Measurements from ENCODE around the gene RXRB. TPM values are rescaled to one million over a fixed set of nuclear protein-coding genes. Genes with fewer than 3 reads are reported as not detected.

The RXRB gene
- total and polyA plus RNA-seq, 2 donors (not counting 3 experiments of a cell fraction or from before 2014, with no cell fraction given), result 43.4 to 44.4 TPM

DNA sequence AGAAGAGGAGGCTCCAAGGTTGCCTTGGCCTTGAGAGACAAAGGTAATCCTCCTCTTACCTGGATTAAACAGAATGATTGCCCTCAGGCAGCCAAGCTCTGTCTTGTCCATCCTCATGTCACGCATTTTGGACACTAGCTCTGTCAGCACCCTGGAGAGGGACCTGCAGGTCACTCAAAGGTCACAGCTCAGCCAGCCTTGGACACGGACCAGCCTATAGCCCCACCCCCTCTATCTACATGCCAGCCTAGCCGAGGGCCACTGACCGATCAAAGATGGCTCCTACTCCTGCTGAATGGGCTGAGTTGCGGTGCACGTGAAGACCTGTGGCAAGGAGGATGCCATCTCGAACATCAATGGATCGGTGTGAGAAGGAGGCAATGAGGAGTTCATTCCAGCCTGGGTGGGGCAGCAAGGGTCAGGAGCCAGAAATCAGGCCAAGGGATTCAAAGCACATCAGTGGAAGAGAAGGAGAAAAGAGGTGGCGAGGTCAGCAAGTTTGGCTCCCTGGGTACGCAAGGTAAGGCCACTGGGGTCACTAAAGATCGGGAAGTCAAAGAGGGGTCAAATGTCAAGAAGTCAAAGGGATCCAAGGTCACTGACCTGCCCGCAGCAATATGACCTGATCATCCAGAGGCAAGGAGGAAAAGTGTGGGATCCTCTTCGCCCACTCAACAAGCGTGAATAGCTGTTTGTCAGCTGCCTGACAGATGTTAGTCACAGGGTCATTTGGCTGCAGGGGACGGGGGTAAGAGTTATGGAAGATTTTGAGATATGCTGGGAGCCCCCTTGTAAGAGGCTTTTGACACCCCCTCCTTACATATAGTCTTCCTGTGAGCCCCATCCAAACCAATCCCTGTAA, 4.9 kb downstream of the RXRB start:
- Histone ChIP-seq H3K9me3 (replicated peaks; ENCODE audit: control insufficient read depth, insufficient read depth, low read length) (no peaks in the 10 kb centered on the region), H3K9ac (replicated peaks; ENCODE audit: extremely low read depth, insufficient read depth, low read length) (no peak overlapping the region), H4K20me1 (replicated peaks; ENCODE audit: control insufficient read depth, extremely low read depth, insufficient read depth, low read length) (no peaks in the 10 kb centered on the region), H3K27me3 (ENCODE audit: control insufficient read depth in 2 of 2, insufficient read depth in 2 of 2, low read length in 2 of 2) (peaks cover 17 to 21% of the 10 kb centered on the region in 2 experiments), H3K36me3 (ENCODE audit: control insufficient read depth in 2 of 2, extremely low read depth in 1 of 2, insufficient read depth in 2 of 2, low read length in 2 of 2) (peaks cover 0 to 30% of the 10 kb centered on the region in 2 experiments), H3K4me1 (ENCODE audit: control insufficient read depth, extremely low read depth, insufficient read depth, low read length) (peaks cover 12% of the 10 kb centered on the region), H3K4me3 (replicated peaks in 1 of 3; ENCODE audit: insufficient read depth in 1 of 3, low read depth in 1 of 3, low read length in 3 of 3) (no peak overlapping the region), H2AFZ (ENCODE audit: low read depth, low read length) (no peak overlapping the region), H3K79me2 (ENCODE audit: control insufficient read depth, insufficient read depth, low read length) (peaks cover 14% of the 10 kb centered on the region), H3K4me2 (ENCODE audit: insufficient read depth, low read length) (no peak overlapping the region), H3K9me1 (replicated peaks; ENCODE audit: control insufficient read depth, extremely low read depth, insufficient read depth, low read length) (no peaks in the 10 kb centered on the region), H3K27ac (ENCODE audit: insufficient read depth, low read depth, low read length) (no peak overlapping the region)
- no peak for DNase-seq (ENCODE audit: low read depth, low spot score)
- no TSS peak for BruUV-seq (replicated peaks)
- intact Hi-C loops (cut with micrococcal nuclease), result no loop called here
- TF ChIP-seq, protein P1, sequence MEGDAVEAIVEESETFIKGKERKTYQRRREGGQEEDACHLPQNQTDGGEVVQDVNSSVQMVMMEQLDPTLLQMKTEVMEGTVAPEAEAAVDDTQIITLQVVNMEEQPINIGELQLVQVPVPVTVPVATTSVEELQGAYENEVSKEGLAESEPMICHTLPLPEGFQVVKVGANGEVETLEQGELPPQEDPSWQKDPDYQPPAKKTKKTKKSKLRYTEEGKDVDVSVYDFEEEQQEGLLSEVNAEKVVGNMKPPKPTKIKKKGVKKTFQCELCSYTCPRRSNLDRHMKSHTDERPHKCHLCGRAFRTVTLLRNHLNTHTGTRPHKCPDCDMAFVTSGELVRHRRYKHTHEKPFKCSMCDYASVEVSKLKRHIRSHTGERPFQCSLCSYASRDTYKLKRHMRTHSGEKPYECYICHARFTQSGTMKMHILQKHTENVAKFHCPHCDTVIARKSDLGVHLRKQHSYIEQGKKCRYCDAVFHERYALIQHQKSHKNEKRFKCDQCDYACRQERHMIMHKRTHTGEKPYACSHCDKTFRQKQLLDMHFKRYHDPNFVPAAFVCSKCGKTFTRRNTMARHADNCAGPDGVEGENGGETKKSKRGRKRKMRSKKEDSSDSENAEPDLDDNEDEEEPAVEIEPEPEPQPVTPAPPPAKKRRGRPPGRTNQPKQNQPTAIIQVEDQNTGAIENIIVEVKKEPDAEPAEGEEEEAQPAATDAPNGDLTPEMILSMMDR (IDR thresholded peaks at IDR 0.05; ENCODE audit: extremely low read depth in 1 of 2, insufficient read depth in 1 of 2, low read depth in 1 of 2, low read length in 2 of 2), result no peak
- TF ChIP-seq GATA2 (IDR thresholded peaks at IDR 0.05; ENCODE audit: insufficient read depth, insufficient read length, low read depth, low read length) (no peak), POLR2AphosphoS5 (IDR thresholded peaks at IDR 0.05; ENCODE audit: insufficient read depth, low read depth, low read length) (no peak), POLR2A (IDR thresholded peaks at IDR 0.05; ENCODE audit: low read depth, low read length) (no peak)
- POLR2A ChIA-PET, result no interaction called here
- CTCF ChIA-PET, result no interaction called here
- FAIRE-seq, result no peak
- dilution Hi-C loops (cut with MboI; ENCODE audit: extremely low pct_ligation_motif_present, low sequenced_read_pairs), result no loop called here
